Measurements from ENCODE around the gene CST7. TPM values are rescaled to one million over a fixed set of nuclear protein-coding genes. Genes with fewer than 3 reads are reported as not detected.
"Not testable (repeated sequence)": the region's sequence is repeated elsewhere in the genome, so short reads cannot be mapped to it uniquely, and the experiment has no call there.

The CST7 gene
- total RNA-seq, 1 donor from 2014 or later = not detected

DNA sequence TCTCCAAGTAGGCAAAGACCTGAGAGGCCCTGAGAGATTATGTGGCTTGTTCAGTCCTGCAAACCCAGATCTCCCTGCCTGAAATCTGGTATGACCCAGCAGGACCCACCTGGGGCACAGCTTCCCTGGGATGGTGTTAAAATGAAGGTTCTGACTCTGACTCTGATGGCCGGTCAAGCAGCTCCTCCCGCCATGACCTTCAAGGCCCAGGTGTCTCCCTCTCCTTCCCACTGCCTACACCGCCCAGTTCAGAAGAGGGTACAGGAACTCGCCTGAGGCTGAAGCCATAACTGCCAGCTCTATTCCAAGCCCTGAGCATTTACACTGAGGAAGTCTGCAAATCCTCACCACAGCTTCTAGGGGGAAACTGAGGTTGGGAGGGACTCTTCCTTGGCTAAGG lies 5.9 kb upstream of the CST7 start:
- Histone ChIP-seq H3K27me3 (ENCODE audit: control insufficient read depth, insufficient read depth, low read length) (no peaks in the 10 kb centered on the region), H3K4me3 (ENCODE audit: low read depth, low read length) (no peak overlapping the region), H3K36me3 (ENCODE audit: control insufficient read depth, insufficient read depth, low read length) (no peaks in the 10 kb centered on the region)
- TF ChIP-seq, protein P1, sequence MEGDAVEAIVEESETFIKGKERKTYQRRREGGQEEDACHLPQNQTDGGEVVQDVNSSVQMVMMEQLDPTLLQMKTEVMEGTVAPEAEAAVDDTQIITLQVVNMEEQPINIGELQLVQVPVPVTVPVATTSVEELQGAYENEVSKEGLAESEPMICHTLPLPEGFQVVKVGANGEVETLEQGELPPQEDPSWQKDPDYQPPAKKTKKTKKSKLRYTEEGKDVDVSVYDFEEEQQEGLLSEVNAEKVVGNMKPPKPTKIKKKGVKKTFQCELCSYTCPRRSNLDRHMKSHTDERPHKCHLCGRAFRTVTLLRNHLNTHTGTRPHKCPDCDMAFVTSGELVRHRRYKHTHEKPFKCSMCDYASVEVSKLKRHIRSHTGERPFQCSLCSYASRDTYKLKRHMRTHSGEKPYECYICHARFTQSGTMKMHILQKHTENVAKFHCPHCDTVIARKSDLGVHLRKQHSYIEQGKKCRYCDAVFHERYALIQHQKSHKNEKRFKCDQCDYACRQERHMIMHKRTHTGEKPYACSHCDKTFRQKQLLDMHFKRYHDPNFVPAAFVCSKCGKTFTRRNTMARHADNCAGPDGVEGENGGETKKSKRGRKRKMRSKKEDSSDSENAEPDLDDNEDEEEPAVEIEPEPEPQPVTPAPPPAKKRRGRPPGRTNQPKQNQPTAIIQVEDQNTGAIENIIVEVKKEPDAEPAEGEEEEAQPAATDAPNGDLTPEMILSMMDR (IDR thresholded peaks at IDR 0.05; ENCODE audit: insufficient read depth, low read length, poor library complexity, severe bottlenecking) = no peak
- no peak for DNase-seq (ENCODE audit: low read depth)

DNA sequence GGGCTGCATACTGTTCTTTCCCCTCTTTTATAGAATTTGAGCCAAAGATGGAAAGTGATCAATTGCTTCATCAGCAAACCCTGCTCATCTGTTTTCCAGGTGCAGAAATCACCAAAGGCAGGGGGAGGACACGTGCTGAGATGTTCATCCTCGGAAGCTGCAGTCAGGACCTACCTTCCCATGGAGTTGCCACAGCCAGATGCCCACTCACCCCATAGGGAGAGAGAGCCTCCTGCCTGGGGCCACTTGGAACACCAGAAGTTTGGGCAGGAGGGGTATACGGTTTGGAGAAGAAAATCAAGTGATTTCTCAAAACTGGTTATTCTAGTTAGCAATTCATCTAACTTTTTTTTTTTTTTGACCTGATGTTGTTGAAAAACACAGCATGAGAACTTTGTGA lies 5.3 kb upstream of the CST7 start:
- H3K4me3 ChIP-seq (ENCODE audit: low read depth, low read length) = no peak overlapping the region
- DNase-seq (ENCODE audit: low read depth) = no peak
- TF ChIP-seq, protein P1 (IDR thresholded peaks at IDR 0.05; ENCODE audit: insufficient read depth, low read length, poor library complexity, severe bottlenecking) = no peak
- H3K36me3 ChIP-seq (ENCODE audit: control insufficient read depth, insufficient read depth, low read length) = no peaks in the 10 kb centered on the region
- H3K27me3 ChIP-seq (ENCODE audit: control insufficient read depth, insufficient read depth, low read length) = no peaks in the 10 kb centered on the region

DNA sequence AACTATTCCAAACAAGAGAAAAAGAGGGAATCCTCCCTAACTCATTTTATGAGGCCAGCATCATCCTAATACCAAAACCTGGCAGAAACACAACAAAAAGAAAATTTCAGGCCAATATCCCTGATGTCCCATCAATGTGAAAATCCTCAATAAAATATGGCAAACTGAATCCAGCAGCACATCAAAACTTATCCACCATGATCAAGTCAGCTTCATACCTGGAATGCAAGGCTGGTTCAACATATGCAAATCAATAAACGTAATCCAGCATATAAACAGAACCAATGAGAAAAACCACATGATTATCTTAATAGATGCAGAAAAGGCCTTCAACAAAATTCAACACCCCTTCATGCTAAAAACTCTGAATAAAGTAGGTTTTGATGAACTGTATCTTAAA lies 2.7 kb upstream of the CST7 start:
- H3K4me3 ChIP-seq (ENCODE audit: low read depth, low read length); H3K27me3 ChIP-seq (ENCODE audit: control insufficient read depth, insufficient read depth, low read length); DNase-seq (ENCODE audit: low read depth); H3K36me3 ChIP-seq (ENCODE audit: control insufficient read depth, insufficient read depth, low read length): not testable (repeated sequence)

DNA sequence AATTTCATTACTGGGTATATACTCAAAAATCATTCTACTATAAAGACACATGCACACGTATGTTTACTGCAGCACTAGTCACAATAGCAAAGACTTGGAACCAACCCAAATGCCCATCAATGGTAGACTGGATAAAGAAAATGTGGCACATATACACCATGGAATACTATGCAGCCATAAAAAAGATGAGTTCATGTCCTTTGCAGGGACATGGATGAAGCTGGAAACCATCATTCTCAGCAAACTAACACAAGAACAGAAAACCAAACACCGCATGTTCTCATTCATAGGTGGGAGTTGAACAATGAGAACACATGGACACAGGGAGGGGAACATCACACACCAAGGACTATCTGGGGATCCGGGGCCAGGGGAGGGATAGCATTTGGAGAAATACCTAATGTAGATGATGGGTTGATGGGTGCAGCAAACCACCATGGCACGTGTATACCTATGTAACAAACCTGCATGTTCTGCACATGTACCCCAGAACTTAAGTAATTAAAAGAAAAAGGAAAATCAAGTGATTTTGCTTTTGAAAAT lies 602 bp upstream of the CST7 start:
- H3K36me3 ChIP-seq (ENCODE audit: control insufficient read depth, insufficient read depth, low read length); H3K27me3 ChIP-seq (ENCODE audit: control insufficient read depth, insufficient read depth, low read length); H3K4me3 ChIP-seq (ENCODE audit: low read depth, low read length); DNase-seq (ENCODE audit: low read depth): not testable (repeated sequence)

DNA sequence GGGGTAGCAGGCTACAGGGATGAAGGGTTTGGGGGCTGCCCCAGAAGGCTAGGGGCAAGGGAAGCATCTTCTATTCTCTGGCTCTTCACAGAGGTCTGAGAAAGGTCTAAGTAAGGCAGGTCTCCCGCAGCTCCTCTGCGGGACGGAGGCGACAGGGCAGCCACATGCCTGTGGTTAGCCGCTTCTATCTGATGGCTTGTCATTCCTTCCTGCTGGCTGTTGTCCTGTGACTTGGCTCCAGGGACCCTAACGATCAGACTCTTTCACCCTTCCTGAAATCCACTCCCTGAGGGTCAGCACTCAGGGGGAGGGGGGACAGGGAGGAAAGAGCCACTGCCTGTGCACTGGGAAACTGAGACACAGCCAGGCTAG lies 673 bp downstream of the CST7 start:
- H3K36me3 ChIP-seq (ENCODE audit: control insufficient read depth, insufficient read depth, low read length) = no peaks in the 10 kb centered on the region

DNA sequence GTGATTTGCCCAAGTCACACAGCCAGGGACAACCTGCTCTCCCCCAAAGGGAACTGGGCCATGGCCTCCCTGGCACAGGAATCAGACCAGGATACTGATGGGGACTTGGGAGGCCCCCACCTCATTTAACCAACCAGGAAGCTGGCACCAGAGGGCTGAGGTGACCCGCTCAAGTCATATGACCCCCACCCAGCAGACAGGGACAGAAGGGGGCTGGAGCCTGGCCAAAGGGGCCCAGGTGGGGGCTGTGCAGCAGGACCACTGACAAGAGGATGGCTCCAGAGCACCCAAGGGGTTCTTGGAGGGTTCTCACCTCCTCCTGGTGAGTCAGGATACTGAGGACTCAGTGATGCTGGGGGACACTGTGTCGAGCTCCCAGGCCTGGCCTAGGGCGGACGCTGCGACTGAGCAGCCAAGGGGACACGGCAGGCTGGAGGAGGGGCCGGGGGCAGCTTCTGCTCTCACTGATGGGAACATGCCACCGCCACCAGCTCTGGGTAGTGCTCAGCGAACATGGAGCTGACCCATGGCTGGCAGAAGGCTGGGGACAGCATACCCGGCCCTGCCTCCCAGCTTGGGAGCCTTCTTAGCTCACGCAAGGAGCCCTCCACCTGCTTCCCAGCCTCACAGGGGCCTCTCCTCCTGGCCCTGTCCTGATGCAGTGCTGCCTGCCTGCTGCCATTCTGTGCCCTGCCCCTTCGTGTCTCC lies 1.2 kb downstream of the CST7 start:
- TF ChIP-seq, protein P1 (IDR thresholded peaks at IDR 0.05; ENCODE audit: insufficient read depth, low read length, poor library complexity, severe bottlenecking) = no peak
- no peak for DNase-seq (ENCODE audit: low read depth)
- H3K36me3 ChIP-seq (ENCODE audit: control insufficient read depth, insufficient read depth, low read length) = no peaks in the 10 kb centered on the region
- H3K4me3 ChIP-seq (ENCODE audit: low read depth, low read length) = no peak overlapping the region
- H3K27me3 ChIP-seq (ENCODE audit: control insufficient read depth, insufficient read depth, low read length) = no peaks in the 10 kb centered on the region

More for the DNA sequence above, 673 bp downstream of the CST7 start:
- no peak for DNase-seq (ENCODE audit: low read depth)
- TF ChIP-seq, protein P1 (IDR thresholded peaks at IDR 0.05; ENCODE audit: insufficient read depth, low read length, poor library complexity, severe bottlenecking) = no peak
- no peaks in the 10 kb centered on the region for H3K27me3 ChIP-seq (ENCODE audit: control insufficient read depth, insufficient read depth, low read length)
- no peak overlapping the region for H3K4me3 ChIP-seq (ENCODE audit: low read depth, low read length)

Measured in kidney epithelial cell (primary cell).